Uterus (tissue), 2 donors: ENCODE measurements around the gene PSMD4.

ENCODE experiments used
- CTCF ChIP-seq, 4 experiments: fragments of 200-600 bp in 2 of 4; fragments of 450-650 bp in 2 of 4; sonication (generic) in 2 of 4; IDR thresholded peaks; one replicate each; pipeline ENCODE4 v1.5.1; 2016 to 2019; ENCODE audit warnings: antibody characterized with exemption in 4 of 4, mild to moderate bottlenecking in 2 of 4, moderate library complexity in 1 of 4
- POLR2A ChIP-seq, 2 donors: fragments of 450-650 bp; IDR thresholded peaks; one replicate each; pipeline ENCODE4 v1.6.1; 2016; ENCODE audit warnings: antibody characterized with exemption in 2 of 2, mild to moderate bottlenecking in 1 of 2, moderate library complexity in 1 of 2

GRCh38 chr1:151315565-151316235 is 61.2 kb downstream of the PSMD4 start:
- no peak for TF ChIP-seq CTCF (IDR thresholded peaks at IDR 0.05)
- TF ChIP-seq POLR2A (IDR thresholded peaks at IDR 0.05): no peak
